GM19468 (cell line): ENCODE data around the gene PGM3.
A peak's percentile ranks its signal among the peaks of the same experiment; 100 is the strongest.
"Not testable (repeated sequence)": the region's sequence is repeated elsewhere in the genome, so short reads cannot be mapped to it uniquely, and the experiment has no call there.

Experiments
- ATAC-seq: cut with Tn5 transposase; IDR thresholded peaks from one replicate; pipeline ENCODE4 v1.9.1; 2021; ENCODE audit warnings: mild to moderate bottlenecking, moderate library complexity, moderate number of reproducible peaks; ENCODE audit not compliant: unreplicated experiment; ENCODE audit errors: extremely low read depth

Gene PGM3

DNA sequence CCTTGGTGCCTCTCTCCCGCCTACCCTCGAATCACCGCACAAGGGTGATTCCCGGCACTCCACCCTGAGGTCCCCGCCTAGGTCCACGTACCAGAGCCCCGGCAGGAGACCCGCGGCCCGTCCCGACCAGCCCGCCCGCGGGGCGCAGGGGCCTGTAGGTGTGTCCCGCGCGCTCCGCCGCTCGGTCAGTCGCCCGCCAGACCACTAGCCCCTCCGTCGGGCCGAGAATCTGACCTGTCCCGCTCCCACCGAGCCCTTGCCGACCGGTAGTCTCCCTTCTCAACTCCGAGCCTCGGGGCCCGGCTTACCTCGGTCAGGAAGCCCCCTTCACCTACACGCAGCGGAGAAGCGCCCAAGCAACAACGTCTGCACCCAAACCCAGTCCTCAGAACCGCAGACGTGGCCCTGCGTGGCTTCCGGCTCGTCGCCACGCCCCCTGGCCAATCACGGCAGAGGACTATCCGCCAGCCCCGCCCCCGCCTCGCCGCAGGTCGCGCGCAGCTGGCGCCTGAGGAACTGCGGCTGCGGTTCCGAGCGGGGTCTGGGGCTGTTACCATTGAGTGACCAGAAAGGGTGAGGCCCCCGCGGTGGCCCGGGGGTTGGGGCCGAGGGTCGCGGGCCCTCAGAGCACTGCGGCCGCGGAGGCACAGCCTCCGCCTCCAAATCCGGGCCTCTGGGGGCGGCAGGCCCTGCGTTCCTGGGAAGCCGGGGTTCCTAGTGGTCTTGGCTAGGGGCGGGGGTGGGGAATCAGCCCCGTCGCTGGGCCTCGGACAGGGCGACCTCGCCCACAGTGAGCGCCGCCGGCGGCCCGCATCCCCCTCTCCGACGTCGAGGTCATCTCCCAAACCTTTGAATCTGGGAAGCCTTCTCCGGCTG is at the start of gene PGM3, which contains the start of gene RWDD2A:
PGM3 (minus strand) TSS at position 395 of the 876 bp plus-strand sequence. CDS start 2,253 bp downstream, outside the sequence.
RWDD2A (plus strand) TSS at position 487 of the 876 bp plus-strand sequence. CDS start 1,095 bp downstream, outside the sequence.
- ATAC-seq = peak; percentile 95

DNA sequence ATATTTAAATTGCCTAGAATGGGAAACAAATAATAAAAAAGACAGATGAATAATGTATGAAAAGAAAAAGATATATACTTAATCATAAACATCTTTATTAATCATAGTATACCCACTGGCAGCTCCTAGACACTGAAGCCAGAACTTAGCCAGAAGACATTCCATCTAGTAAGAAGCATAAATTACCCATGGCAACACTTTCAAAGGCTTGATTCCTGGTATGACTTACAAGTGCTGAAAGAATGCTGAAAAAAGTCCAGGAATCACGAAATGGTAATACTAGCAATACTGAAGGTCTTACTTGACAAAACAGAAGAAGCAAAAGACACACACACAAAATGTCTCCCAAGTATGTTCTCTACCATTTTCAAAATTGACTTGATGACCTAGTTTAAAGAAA is 38.1 kb upstream of the PGM3 start:
- no peak for ATAC-seq

DNA sequence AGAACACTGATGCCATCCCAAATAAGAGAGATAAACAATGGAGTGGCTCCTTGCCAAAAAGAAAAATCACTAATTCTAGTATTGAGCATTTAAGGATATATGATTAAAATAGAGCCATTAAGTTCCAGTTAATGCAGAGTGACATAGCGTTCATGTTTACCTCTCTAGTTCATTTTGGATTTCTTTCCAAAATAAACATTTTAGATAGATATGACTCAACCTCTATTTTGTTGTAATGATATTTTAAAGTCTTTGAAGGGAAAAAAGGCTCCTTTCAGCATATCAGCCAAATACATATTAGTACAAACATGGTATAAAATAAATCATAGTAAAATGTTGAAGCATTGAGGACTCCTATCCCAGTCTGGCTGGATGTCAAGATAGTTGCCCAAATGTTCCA is 33.5 kb upstream of the PGM3 start:
- no peak for ATAC-seq

GRCh38 chr6:83221889-83222479 is 28.9 kb upstream of the PGM3 start:
- ATAC-seq = no peak

GRCh38 chr6:83221276-83221675 is 28.2 kb upstream of the PGM3 start:
- ATAC-seq = no peak

DNA sequence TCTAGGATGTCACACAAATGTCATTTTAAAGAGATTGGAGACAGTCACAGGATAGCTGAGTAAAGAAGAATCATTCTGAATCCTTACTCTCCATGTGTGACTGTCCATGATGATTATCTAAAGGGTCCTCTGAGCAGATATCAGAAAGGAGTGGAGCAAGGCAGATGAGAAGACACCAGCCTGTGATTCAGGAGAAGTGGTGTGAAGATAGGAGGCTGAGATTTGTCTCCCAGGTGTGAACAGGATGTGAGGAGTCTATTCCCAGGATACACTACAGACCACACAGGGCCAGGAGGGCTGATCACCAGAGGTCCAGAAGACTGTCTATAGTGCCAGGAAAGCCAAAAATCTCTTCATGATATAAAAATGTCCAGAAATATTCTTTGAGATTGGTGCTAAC is 27.1 kb upstream of the PGM3 start:
- no peak for ATAC-seq

- no peak for ATAC-seq
Observed at GRCh38 chr6:83218646-83219045, 25.6 kb upstream of the PGM3 start.

GRCh38 chr6:83216806-83217205 is 23.7 kb upstream of the PGM3 start:
- ATAC-seq = no peak

- peak; percentile 99 for ATAC-seq
Observed at GRCh38 chr6:83215131-83216047, 22.3 kb upstream of the PGM3 start.

DNA sequence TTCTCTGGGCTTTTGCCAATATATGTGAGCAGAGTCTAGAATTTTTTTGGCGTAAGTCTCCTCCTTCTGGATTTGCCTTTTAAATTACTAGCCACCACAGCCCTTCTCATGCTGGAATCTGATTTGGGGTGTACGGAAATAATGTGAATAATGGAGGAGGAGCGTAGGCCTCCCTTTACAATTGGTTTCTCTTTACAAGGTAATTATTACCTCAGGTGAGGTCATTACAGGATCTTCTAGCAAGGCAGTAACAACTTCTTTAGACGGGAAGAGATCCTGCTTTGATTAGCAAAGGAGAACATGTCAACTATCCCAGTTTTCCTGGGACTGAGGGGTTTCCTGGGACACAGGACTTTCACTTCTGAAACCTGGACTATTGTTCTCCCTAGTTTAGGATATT is 9.0 kb upstream of the PGM3 start:
- no peak for ATAC-seq

DNA sequence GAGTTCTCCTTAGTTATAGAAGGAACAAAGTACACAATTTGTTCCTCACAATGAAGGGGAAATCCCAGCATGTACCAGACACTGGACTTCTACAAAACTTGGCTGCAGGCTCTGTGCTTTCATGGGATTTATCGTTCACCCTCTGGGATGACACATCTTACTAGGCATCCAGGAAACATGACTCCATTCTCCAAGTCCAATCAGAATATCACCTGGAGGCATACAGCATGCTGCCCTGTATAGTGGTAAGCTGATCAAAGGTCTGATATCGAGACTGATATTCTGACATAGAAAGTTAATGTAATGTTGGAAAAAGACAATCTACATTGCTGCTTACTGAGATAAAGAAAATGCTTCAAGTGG is 6.8 kb upstream of the PGM3 start:
- ATAC-seq = no peak

- no peak for ATAC-seq
Observed at GRCh38 chr6:83199173-83199862, 6.3 kb upstream of the PGM3 start.

DNA sequence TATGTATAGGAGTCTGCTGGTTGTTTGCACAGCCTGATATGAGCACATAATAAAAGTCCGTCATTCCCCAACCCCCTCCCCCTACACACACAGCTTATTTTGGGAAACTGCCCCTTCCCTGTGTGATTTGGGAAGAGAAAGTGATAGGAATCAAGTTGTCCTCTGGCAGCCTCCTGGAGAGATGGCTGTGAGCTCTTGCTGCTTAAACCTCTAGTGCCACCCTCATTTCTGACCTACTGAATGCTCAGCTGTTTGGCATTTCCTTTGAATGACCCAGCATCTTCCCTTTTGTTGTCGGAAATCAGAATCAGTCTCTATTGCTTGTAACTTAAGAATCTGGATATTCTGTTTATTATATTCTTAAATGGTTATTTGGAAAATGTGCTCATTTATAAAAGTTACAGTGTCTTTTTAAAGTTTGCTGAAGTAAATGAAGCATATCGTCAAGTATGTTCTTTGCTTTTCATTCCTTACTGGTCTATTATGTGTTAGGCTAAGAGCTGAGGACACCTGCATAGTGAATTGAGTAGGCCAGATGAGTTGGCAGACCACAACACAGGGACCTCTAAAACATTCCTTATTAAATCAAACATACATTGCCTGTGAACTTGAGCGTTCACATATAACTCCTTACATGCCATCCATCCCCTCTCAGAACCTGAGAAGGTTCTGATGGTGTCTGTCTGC is 5.6 kb upstream of the PGM3 start:
- ATAC-seq = no peak

DNA sequence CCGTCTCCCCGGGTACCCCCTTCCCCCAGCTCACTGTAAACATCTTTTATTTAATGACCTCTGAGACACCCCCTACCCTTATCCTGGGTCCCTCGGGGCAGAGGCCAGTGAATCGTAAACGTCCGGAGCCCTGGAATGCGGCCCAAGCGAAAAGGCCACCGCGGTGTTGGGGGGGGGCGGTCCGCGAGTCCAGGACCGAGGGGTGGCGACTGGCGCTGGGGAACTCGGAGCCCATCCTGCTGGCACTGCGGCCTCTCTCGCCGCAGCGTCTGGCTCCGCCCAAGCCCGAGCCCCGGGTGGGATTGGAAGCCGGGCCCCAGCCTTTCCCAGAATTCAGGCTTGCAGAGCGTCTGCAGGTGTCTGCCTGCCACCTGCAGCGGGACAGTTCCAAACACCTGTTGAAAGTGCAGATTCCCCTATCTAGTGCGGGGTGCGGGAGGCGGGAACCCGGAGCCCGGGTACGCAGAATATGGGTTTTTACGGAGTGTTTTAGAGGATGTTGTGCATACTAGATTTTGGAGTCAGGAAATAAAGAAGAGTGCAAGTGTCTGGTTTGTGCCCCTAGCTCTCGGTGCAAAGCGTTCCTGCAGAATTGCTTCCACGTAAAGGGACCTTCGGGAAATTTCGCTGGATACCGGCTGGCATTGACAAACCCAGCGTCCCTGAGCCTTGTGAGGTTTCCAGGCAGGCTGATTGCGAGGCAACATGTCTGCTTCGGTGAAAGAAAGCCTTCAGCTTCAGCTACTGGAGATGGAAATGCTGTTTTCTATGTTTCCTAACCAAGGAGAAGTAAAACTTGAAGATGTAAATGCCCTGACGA is 892 bp upstream of the PGM3 start:
- ATAC-seq = no peak

DNA sequence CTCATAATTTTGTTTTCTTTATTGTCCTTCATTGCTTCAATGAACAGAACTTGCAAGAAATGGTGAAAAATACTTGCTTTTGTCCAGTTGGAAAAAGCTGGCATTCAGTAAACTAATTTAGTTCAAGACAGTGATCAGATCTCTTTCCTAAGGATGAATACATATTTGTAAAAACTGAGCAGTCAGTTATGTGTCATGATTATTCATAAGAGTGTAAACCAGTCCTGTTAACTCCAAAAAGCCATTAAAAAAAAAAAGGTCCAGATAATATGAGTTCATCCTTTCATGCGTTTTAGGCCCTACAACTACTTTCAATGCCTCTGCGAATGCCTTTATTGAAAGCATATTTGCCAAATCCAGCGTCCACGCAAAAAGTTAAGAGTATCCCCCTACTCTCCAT is 609 bp downstream of the PGM3 start:
- no peak for ATAC-seq

- ATAC-seq = not testable (repeated sequence)
Observed at GRCh38 chr6:83191974-83192373, 1.1 kb downstream of the PGM3 start.

- no peak for ATAC-seq
Observed at GRCh38 chr6:83190626-83191025, 2.4 kb downstream of the PGM3 start.

DNA sequence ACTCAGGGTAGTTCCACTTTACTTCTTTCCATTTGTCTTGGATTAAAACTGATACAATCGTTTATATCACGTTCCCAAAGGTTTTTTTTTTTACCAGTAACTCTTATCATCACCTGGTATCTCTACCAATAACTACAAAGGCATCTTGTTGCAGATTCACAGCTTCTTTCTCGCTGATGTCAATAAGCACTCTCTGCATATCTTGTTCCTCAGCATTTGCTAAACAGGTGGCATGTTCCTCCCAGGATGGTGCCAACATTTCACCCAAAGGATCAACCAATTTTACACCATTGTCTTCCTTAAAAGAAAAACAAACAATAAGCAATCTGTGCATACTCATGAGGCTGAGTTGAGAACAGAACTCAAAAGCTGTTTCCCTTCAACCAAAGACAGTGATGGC is 4.6 kb downstream of the PGM3 start:
- no peak for ATAC-seq

DNA sequence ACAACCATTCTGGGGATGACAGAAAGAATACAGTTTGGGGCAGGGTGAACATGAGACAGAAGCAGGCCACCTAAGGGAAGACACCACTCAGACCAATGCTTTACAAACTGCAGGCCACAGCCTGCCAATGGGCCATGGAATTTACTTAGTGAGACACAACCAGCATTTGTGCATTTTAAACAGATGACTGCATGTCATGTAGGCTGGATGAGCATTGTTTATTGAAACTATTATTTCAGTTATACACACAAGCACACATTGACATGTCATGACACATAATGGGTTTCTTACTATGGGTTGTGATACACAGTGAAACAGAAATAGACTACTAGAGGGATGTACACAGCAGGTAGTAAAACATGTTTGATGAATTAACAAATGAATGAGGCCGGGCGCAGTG is 8.0 kb downstream of the PGM3 start:
- no peak for ATAC-seq
